ENCODE data around the gene TSR3. TPM values are rescaled to one million over a fixed set of nuclear protein-coding genes. Genes with fewer than 3 reads are reported as not detected.
A peak's percentile ranks its signal among the peaks of the same experiment; 100 is the strongest.

TSR3 gene
- polyA plus RNA-seq, 3 donors: 23.2 to 73.1 (median 48.2) TPM

GRCh38 chr16:1338855-1339675 is 12.6 kb downstream of the TSR3 start:
- H3K9me3 ChIP-seq (replicated peaks in 1 of 2; ENCODE audit: control insufficient read depth in 1 of 2, insufficient read depth in 1 of 2, low read length in 2 of 2): peaks cover 0 to 11% of the 10 kb centered on the region in 2 donors
- H3K4me1 ChIP-seq (ENCODE audit: control insufficient read depth in 1 of 2, insufficient read depth in 2 of 2, low read length in 2 of 2): peaks cover 12 to 21% of the 10 kb centered on the region in 2 donors
- H3K4me2 ChIP-seq (replicated peaks; ENCODE audit: extremely low read depth, low read length, poor library complexity, severe bottlenecking): no peak overlapping the region
- WGBS (ENCODE audit: insufficient coverage): 84% methylated on average over 27 of the region's 31 CpGs
- H3K27ac ChIP-seq (ENCODE audit: low read depth in 1 of 2, low read length in 2 of 2): no peak overlapping the region
- peaks cover 16 to 30% of the 10 kb centered on the region in 2 donors for H3K27me3 ChIP-seq (ENCODE audit: control insufficient read depth in 2 of 2, insufficient read depth in 2 of 2, low read length in 2 of 2)
- peaks cover 0 to 4% (median 0%) of the 10 kb centered on the region in 7 donors for H3K9me3 Mint-ChIP-seq
- DNase-seq: no peak
- TF ChIP-seq, protein P1, sequence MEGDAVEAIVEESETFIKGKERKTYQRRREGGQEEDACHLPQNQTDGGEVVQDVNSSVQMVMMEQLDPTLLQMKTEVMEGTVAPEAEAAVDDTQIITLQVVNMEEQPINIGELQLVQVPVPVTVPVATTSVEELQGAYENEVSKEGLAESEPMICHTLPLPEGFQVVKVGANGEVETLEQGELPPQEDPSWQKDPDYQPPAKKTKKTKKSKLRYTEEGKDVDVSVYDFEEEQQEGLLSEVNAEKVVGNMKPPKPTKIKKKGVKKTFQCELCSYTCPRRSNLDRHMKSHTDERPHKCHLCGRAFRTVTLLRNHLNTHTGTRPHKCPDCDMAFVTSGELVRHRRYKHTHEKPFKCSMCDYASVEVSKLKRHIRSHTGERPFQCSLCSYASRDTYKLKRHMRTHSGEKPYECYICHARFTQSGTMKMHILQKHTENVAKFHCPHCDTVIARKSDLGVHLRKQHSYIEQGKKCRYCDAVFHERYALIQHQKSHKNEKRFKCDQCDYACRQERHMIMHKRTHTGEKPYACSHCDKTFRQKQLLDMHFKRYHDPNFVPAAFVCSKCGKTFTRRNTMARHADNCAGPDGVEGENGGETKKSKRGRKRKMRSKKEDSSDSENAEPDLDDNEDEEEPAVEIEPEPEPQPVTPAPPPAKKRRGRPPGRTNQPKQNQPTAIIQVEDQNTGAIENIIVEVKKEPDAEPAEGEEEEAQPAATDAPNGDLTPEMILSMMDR (IDR thresholded peaks at IDR 0.05): no peak
- H4K20me1 ChIP-seq (ENCODE audit: insufficient read depth, low read length): no peaks in the 10 kb centered on the region
- no peak overlapping the region for H2AFZ ChIP-seq (ENCODE audit: insufficient read depth, low read depth, low read length, poor library complexity, severe bottlenecking)
- H3K36me3 ChIP-seq (replicated peaks in 1 of 2; ENCODE audit: control insufficient read depth in 1 of 2, insufficient read depth in 2 of 2, low read length in 2 of 2): no peaks in the 10 kb centered on the region
- H3K4me3 Mint-ChIP-seq: no peak overlapping the region
- H3K36me3 Mint-ChIP-seq: no peaks in the 10 kb centered on the region
- no peak overlapping the region for H3K4me3 ChIP-seq (replicated peaks in 1 of 3; ENCODE audit: low read depth in 2 of 3, low read length in 3 of 3)
- no peaks in the 10 kb centered on the region for H3K79me2 ChIP-seq (ENCODE audit: insufficient read depth, low read length)
- H3K27ac Mint-ChIP-seq: no peak overlapping the region
- no peak overlapping the region for H3K9ac ChIP-seq (ENCODE audit: insufficient read depth, low read length, poor library complexity, severe bottlenecking)
- intact Hi-C loops (cut with micrococcal nuclease): no loop called here
- peaks cover 13% of the 10 kb centered on the region for H3K4me1 Mint-ChIP-seq
- peaks cover 30 to 43% (median 34%) of the 10 kb centered on the region in 3 donors for H3K27me3 Mint-ChIP-seq (ENCODE audit: low read depth in 3 of 3)

GRCh38 chr16:1338119-1338730 is 13.5 kb downstream of the TSR3 start:
- Histone ChIP-seq H3K27me3 (ENCODE audit: control insufficient read depth in 2 of 2, insufficient read depth in 2 of 2, low read length in 2 of 2) (peaks cover 21 to 34% of the 10 kb centered on the region in 2 donors), H3K36me3 (replicated peaks in 1 of 2; ENCODE audit: control insufficient read depth in 1 of 2, insufficient read depth in 2 of 2, low read length in 2 of 2) (no peaks in the 10 kb centered on the region), H3K9me3 (replicated peaks in 1 of 2; ENCODE audit: control insufficient read depth in 1 of 2, insufficient read depth in 1 of 2, low read length in 2 of 2) (peaks cover 0 to 11% of the 10 kb centered on the region in 2 donors), H4K20me1 (ENCODE audit: insufficient read depth, low read length) (no peaks in the 10 kb centered on the region), H3K4me2 (replicated peaks; ENCODE audit: extremely low read depth, low read length, poor library complexity, severe bottlenecking) (no peak overlapping the region), H3K4me1 (ENCODE audit: control insufficient read depth in 1 of 2, insufficient read depth in 2 of 2, low read length in 2 of 2) (peaks cover 8 to 24% of the 10 kb centered on the region in 2 donors), H3K27ac (ENCODE audit: low read depth in 1 of 2, low read length in 2 of 2) (no peak overlapping the region), H2AFZ (ENCODE audit: insufficient read depth, low read depth, low read length, poor library complexity, severe bottlenecking) (no peak overlapping the region), H3K79me2 (ENCODE audit: insufficient read depth, low read length) (no peaks in the 10 kb centered on the region), H3K9ac (ENCODE audit: insufficient read depth, low read length, poor library complexity, severe bottlenecking) (no peak overlapping the region), H3K4me3 (replicated peaks in 1 of 3; ENCODE audit: low read depth in 2 of 3, low read length in 3 of 3) (no peak overlapping the region)
- TF ChIP-seq, protein P1 (IDR thresholded peaks at IDR 0.05): peak; percentile 39
- peaks cover 0 to 4% (median 0%) of the 10 kb centered on the region in 7 donors for H3K9me3 Mint-ChIP-seq
- intact Hi-C loops (cut with micrococcal nuclease): no loop called here
- no peak overlapping the region for H3K4me3 Mint-ChIP-seq
- H3K4me1 Mint-ChIP-seq: peaks cover 10% of the 10 kb centered on the region
- 68% methylated on average over 23 of the region's 30 CpGs for WGBS (ENCODE audit: insufficient coverage)
- H3K27ac Mint-ChIP-seq: no peak overlapping the region
- no peaks in the 10 kb centered on the region for H3K36me3 Mint-ChIP-seq
- no peak for DNase-seq
- peaks cover 31 to 46% (median 35%) of the 10 kb centered on the region in 3 donors for H3K27me3 Mint-ChIP-seq (ENCODE audit: low read depth in 3 of 3)

All from CD14-positive monocyte (primary cell).